Measurements from ENCODE around the gene CERCAM. TPM values are rescaled to one million over a fixed set of nuclear protein-coding genes. Genes with fewer than 3 reads are reported as not detected.

Gene CERCAM
- total and polyA plus RNA-seq, 7 donors = 4.2 to 28.5 (median 18.2) TPM

DNA sequence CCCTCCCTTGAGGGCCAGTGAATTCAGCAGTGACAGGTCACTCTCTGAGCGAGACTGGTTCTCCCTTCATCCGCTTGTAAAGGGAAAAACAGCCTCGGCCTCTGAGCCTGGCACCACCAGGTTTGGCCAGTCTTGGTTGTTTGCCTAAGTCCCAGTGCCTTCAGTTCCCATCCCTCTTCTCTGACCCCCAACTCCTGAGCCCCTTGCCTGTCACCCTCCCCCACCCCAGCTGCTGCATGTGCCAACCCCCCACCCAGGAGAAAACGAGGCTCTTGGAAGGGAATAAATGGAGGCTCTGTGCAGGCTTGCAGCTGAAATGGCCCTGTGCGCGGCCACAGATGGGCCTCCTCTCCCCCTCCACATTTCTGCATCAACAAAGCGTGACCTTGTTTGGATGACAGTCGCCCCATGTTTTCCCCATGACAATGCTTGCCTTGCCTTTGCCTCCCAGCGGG, 46.4 kb upstream of the CERCAM start:
- intact Hi-C loops (cut with DNase I) = loop anchor here (5.0 kb wide), 1 partner anchor 178 kb away; the partner anchor contains the start of gene SPTAN1
- DNase-seq = no peak
- H3K4me3 ChIP-seq = no peak overlapping the region
- H3K27ac ChIP-seq = no peak overlapping the region
- peaks cover 3 to 33% (median 6%) of the 10 kb centered on the region in 4 donors for H3K36me3 ChIP-seq
- no peaks in the 10 kb centered on the region for H3K27me3 ChIP-seq
- H3K4me1 ChIP-seq = peaks cover 0 to 32% (median 23%) of the 10 kb centered on the region in 4 donors
- TF ChIP-seq POLR2AphosphoS5 (IDR thresholded peaks at IDR 0.05) (no peak), EP300 (IDR thresholded peaks at IDR 0.05) (no peak), POLR2A (IDR thresholded peaks at IDR 0.05) (no peak)
- TF ChIP-seq, protein P1, sequence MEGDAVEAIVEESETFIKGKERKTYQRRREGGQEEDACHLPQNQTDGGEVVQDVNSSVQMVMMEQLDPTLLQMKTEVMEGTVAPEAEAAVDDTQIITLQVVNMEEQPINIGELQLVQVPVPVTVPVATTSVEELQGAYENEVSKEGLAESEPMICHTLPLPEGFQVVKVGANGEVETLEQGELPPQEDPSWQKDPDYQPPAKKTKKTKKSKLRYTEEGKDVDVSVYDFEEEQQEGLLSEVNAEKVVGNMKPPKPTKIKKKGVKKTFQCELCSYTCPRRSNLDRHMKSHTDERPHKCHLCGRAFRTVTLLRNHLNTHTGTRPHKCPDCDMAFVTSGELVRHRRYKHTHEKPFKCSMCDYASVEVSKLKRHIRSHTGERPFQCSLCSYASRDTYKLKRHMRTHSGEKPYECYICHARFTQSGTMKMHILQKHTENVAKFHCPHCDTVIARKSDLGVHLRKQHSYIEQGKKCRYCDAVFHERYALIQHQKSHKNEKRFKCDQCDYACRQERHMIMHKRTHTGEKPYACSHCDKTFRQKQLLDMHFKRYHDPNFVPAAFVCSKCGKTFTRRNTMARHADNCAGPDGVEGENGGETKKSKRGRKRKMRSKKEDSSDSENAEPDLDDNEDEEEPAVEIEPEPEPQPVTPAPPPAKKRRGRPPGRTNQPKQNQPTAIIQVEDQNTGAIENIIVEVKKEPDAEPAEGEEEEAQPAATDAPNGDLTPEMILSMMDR (IDR thresholded peaks at IDR 0.05) = no peak
- no peaks in the 10 kb centered on the region for H3K9me3 ChIP-seq
- 91% methylated on average over 9 of the region's 9 CpGs for WGBS, 2 donors

GRCh38 chr9:128375865-128376264, 44.8 kb upstream of the CERCAM start:
- H3K4me3 ChIP-seq = no peak overlapping the region
- H3K9me3 ChIP-seq = no peaks in the 10 kb centered on the region
- no peak for DNase-seq
- 87% methylated on average over 5 of the region's 5 CpGs for WGBS, 2 donors
- H3K27ac ChIP-seq = no peak overlapping the region
- no peak for TF ChIP-seq POLR2AphosphoS5 (IDR thresholded peaks at IDR 0.05)
- no peaks in the 10 kb centered on the region for H3K27me3 ChIP-seq
- intact Hi-C loops (cut with DNase I) = no loop called here
- peaks cover 0 to 24% (median 16%) of the 10 kb centered on the region in 4 donors for H3K4me1 ChIP-seq
- peaks cover 6 to 49% (median 6%) of the 10 kb centered on the region in 4 donors for H3K36me3 ChIP-seq

- no peak overlapping the region for H3K27ac ChIP-seq
- intact Hi-C loops (cut with DNase I) = no loop called here
These were observed 38.4 kb upstream of the CERCAM start for GRCh38 chr9:128382261-128382660.

DNA sequence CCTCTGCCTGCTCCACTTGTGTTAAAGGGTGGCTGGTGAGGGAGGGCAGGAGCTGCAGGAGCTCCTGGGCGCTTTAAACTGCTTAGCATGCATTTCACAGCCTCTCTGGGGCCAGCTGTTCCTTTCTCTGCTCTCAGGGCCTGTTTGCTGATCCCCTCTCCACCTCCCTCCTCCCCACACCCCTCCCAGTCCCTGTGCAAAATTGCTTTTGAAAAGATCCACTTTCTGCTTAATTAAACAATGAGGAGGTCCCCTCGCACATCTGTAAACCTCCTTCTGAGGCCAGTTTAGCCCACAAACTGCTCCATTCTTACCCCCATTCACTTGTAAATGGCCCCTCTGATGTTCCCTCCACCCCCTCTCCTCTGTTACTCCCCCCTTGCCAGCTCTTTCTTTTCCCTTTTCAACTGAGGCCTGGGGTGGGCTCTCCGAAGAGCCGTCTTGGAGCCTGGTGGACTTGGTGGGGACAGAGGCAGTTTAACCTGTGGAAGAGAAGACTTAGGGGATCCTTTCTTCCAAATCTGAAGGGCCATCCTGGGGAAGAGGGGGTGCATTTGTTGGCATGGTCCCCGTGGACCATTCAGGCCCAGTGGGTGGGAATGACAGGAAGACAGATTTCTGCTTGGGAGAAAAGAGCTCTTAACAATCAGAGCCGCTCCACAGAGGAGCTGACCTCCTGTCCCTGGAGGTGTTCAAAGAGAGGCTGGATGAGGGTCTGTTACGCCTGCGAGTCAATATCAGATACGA, 37.5 kb upstream of the CERCAM start:
- Histone ChIP-seq H3K9me3 (no peaks in the 10 kb centered on the region), H3K4me1 (no peaks in the 10 kb centered on the region), H3K27ac (no peak overlapping the region), H3K27me3 (no peaks in the 10 kb centered on the region), H3K4me3 (no peak overlapping the region), H3K36me3 (peaks cover 8 to 77% (median 30%) of the 10 kb centered on the region in 4 donors)
- no peak for DNase-seq
- 86 to 91% methylated on average over 9 of the region's 9 CpGs for WGBS, 2 donors
- intact Hi-C loops (cut with DNase I) = no loop called here
- TF ChIP-seq POLR2AphosphoS5 (IDR thresholded peaks at IDR 0.05) = no peak
- TF ChIP-seq EP300 (IDR thresholded peaks at IDR 0.05) = no peak
- TF ChIP-seq POLR2A (IDR thresholded peaks at IDR 0.05) = no peak
- TF ChIP-seq, protein P1 (IDR thresholded peaks at IDR 0.05) = no peak

More at GRCh38 chr9:128382261-128382660, 38.4 kb upstream of the CERCAM start:
- no peak for DNase-seq
- Histone ChIP-seq H3K36me3 (peaks cover 6 to 75% (median 21%) of the 10 kb centered on the region in 4 donors), H3K27me3 (no peaks in the 10 kb centered on the region), H3K4me1 (no peaks in the 10 kb centered on the region), H3K4me3 (no peak overlapping the region), H3K9me3 (no peaks in the 10 kb centered on the region)
- TF ChIP-seq POLR2A (IDR thresholded peaks at IDR 0.05) (no peak), POLR2AphosphoS5 (IDR thresholded peaks at IDR 0.05) (no peak), EP300 (IDR thresholded peaks at IDR 0.05) (no peak)
- TF ChIP-seq, protein P1 (IDR thresholded peaks at IDR 0.05) = no peak
- 84 to 89% methylated on average over 6 of the region's 6 CpGs for WGBS, 2 donors

GRCh38 chr9:128383791-128384190, 36.9 kb upstream of the CERCAM start:
- intact Hi-C loops (cut with DNase I) = no loop called here
- H3K27ac ChIP-seq = no peak overlapping the region
- WGBS, 2 donors = 90 to 96% methylated on average over 8 of the region's 8 CpGs
- no peaks in the 10 kb centered on the region for H3K4me1 ChIP-seq
- TF ChIP-seq POLR2AphosphoS5 (IDR thresholded peaks at IDR 0.05) = no peak
- TF ChIP-seq POLR2A (IDR thresholded peaks at IDR 0.05) = no peak
- TF ChIP-seq EP300 (IDR thresholded peaks at IDR 0.05) = no peak
- TF ChIP-seq, protein P1 (IDR thresholded peaks at IDR 0.05) = no peak
- DNase-seq = no peak
- no peaks in the 10 kb centered on the region for H3K27me3 ChIP-seq
- H3K4me3 ChIP-seq = no peak overlapping the region
- peaks cover 9 to 77% (median 34%) of the 10 kb centered on the region in 4 donors for H3K36me3 ChIP-seq
- no peaks in the 10 kb centered on the region for H3K9me3 ChIP-seq

All from sigmoid colon (tissue), 7 donors.